Measurements from ENCODE around the gene MKX. TPM values are rescaled to one million over a fixed set of nuclear protein-coding genes. Genes with fewer than 3 reads are reported as not detected.

The MKX gene
- total RNA-seq, 2 experiments from 2014 or later = 0.81 to 1.1 TPM

DNA sequence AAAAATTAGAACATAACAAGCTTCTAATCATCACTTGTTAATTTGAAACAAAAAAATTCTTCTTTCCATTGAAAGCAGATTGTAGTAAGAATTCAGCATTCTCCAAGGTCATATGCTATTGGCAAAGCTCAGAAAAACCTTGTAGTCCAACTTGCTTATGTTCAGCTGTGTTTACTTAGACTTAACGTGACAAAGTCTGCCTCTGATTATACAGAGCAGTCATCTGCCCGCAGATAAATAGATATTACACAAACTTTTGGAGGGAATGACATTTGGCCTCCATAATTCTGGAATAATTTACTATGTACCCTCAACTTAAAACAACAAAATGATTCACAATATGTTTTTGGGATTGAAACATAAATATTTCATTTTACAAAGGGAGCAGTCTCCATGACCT, 45.8 kb downstream of the MKX start:
- POLR2A ChIA-PET = no interaction called here
- DNase-seq (no peak), ATAC-seq (no peak)
- Mint-ChIP-seq H3K27ac (no peak overlapping the region), H3K4me3 (no peak overlapping the region), H3K36me3 (ENCODE audit: low read depth) (no peaks in the 10 kb centered on the region), H3K4me1 (ENCODE audit: low read depth) (no peaks in the 10 kb centered on the region), H3K9me3 (no peaks in the 10 kb centered on the region), H3K27me3 (peaks cover 16% of the 10 kb centered on the region)
- CTCF ChIA-PET = interaction anchor here (1.5 to 1.8 kb wide), 2 partner anchors 19 to 45 kb away, joined by 3 to 4 read pairs; no protein-coding TSS in a partner anchor
- TF ChIP-seq, protein P1, sequence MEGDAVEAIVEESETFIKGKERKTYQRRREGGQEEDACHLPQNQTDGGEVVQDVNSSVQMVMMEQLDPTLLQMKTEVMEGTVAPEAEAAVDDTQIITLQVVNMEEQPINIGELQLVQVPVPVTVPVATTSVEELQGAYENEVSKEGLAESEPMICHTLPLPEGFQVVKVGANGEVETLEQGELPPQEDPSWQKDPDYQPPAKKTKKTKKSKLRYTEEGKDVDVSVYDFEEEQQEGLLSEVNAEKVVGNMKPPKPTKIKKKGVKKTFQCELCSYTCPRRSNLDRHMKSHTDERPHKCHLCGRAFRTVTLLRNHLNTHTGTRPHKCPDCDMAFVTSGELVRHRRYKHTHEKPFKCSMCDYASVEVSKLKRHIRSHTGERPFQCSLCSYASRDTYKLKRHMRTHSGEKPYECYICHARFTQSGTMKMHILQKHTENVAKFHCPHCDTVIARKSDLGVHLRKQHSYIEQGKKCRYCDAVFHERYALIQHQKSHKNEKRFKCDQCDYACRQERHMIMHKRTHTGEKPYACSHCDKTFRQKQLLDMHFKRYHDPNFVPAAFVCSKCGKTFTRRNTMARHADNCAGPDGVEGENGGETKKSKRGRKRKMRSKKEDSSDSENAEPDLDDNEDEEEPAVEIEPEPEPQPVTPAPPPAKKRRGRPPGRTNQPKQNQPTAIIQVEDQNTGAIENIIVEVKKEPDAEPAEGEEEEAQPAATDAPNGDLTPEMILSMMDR (IDR thresholded peaks at IDR 0.05) = no peak
- intact Hi-C loops (cut with micrococcal nuclease) = no loop called here

GRCh38 chr10:27698961-27699360, 46.7 kb downstream of the MKX start:
- peaks cover 16% of the 10 kb centered on the region for H3K27me3 Mint-ChIP-seq
- ChIA-PET CTCF (interaction anchor here (1.5 to 1.8 kb wide), 2 partner anchors 18 to 44 kb away, joined by 3 to 4 read pairs; no protein-coding TSS in a partner anchor), POLR2A (no interaction called here)
- TF ChIP-seq, protein P1 (IDR thresholded peaks at IDR 0.05) = no peak
- no peak for ATAC-seq
- intact Hi-C loops (cut with micrococcal nuclease) = no loop called here
- H3K4me3 Mint-ChIP-seq = no peak overlapping the region
- no peaks in the 10 kb centered on the region for H3K36me3 Mint-ChIP-seq (ENCODE audit: low read depth)
- H3K27ac Mint-ChIP-seq = no peak overlapping the region
- H3K4me1 Mint-ChIP-seq (ENCODE audit: low read depth) = no peaks in the 10 kb centered on the region
- DNase-seq = no peak
- no peaks in the 10 kb centered on the region for H3K9me3 Mint-ChIP-seq

- DNase-seq (no peak), ATAC-seq (no peak)
- H3K4me3 Mint-ChIP-seq = no peak overlapping the region
- H3K27me3 Mint-ChIP-seq = peaks cover 15% of the 10 kb centered on the region
- ChIA-PET POLR2A (no interaction called here), CTCF (no interaction called here)
- no peaks in the 10 kb centered on the region for H3K4me1 Mint-ChIP-seq (ENCODE audit: low read depth)
- H3K27ac Mint-ChIP-seq = no peak overlapping the region
- H3K9me3 Mint-ChIP-seq = no peaks in the 10 kb centered on the region
- no peaks in the 10 kb centered on the region for H3K36me3 Mint-ChIP-seq (ENCODE audit: low read depth)
- intact Hi-C loops (cut with micrococcal nuclease) = no loop called here
- TF ChIP-seq, protein P1 (IDR thresholded peaks at IDR 0.05) = no peak
These were observed 49.2 kb downstream of the MKX start for GRCh38 chr10:27696466-27696865.

- intact Hi-C loops (cut with micrococcal nuclease) = no loop called here
- TF ChIP-seq, protein P1 (IDR thresholded peaks at IDR 0.05) = no peak
- POLR2A ChIA-PET = no interaction called here
- no peak for ATAC-seq
- Mint-ChIP-seq H3K36me3 (ENCODE audit: low read depth) (no peaks in the 10 kb centered on the region), H3K27me3 (peaks cover 15% of the 10 kb centered on the region), H3K27ac (no peak overlapping the region), H3K9me3 (peaks cover 3% of the 10 kb centered on the region), H3K4me3 (no peak overlapping the region), H3K4me1 (ENCODE audit: low read depth) (no peaks in the 10 kb centered on the region)
- no peak for DNase-seq
- CTCF ChIA-PET = interaction anchor here (0.9 kb wide), 1 partner anchor 13 kb away, joined by 3 read pairs; no protein-coding TSS in a partner anchor
These were observed 49.9 kb downstream of the MKX start for GRCh38 chr10:27695706-27696105.

GRCh38 chr10:27695088-27695487, 50.5 kb downstream of the MKX start:
- Mint-ChIP-seq H3K9me3 (peaks cover 3% of the 10 kb centered on the region), H3K27me3 (peaks cover 17% of the 10 kb centered on the region), H3K4me3 (no peak overlapping the region), H3K4me1 (ENCODE audit: low read depth) (no peaks in the 10 kb centered on the region), H3K27ac (no peak overlapping the region), H3K36me3 (ENCODE audit: low read depth) (no peaks in the 10 kb centered on the region)
- CTCF ChIA-PET = interaction anchor here (0.9 kb wide), 1 partner anchor 13 kb away, joined by 3 read pairs; no protein-coding TSS in a partner anchor
- POLR2A ChIA-PET = no interaction called here
- intact Hi-C loops (cut with micrococcal nuclease) = no loop called here
- ATAC-seq (no peak), DNase-seq (no peak)
- TF ChIP-seq, protein P1 (IDR thresholded peaks at IDR 0.05) = no peak

All from activated CD8-positive, alpha-beta T cell treated with anti-CD3 and anti-CD28 coated beads for 36 hours (primary cell).